ENCODE results near the gene PDLIM5. TPM values are rescaled to one million over a fixed set of nuclear protein-coding genes. Genes with fewer than 3 reads are reported as not detected.

The PDLIM5 gene
- total RNA-seq, 1 experiment from 2014 or later = 58.0 TPM

DNA sequence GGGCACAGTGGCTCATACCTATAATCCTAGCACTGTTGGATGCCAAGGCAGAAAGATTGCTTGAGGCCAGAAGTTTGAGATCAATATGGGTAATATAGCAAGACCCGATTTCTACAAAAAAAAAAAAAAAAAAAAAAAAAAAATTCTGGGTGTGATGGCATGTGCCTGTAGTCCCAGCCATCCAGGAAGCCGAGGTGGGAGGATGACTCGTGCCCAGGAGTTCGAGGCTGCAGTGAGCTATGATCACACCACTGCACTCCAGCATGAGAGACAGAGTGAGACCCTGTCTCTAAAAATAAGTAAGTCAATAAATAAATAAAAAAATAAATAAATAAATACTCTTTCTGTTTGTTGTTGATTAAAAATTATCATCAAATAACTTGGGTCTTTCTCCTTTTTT, 243.6 kb downstream of the PDLIM5 start:
- Histone ChIP-seq H3T11ph (ENCODE audit: low read length) (no peak overlapping the region), H2BK20ac (ENCODE audit: low read depth, low read length, poor library complexity, severe bottlenecking) (no peak overlapping the region), H3K18ac (ENCODE audit: insufficient read length, low read depth, low read length) (no peak overlapping the region), H3K79me1 (ENCODE audit: insufficient read depth, low read depth, low read length, poor library complexity, severe bottlenecking) (no peaks in the 10 kb centered on the region), H4K5ac (ENCODE audit: insufficient read length, low read depth, low read length) (no peak overlapping the region), H4K8ac (replicated peaks; ENCODE audit: insufficient read length, low read depth, low read length) (no peak overlapping the region), H2BK15ac (ENCODE audit: low read depth, low read length) (no peak overlapping the region), H2BK120ac (ENCODE audit: low read depth, low read length, poor library complexity, severe bottlenecking) (no peak overlapping the region), H3K4ac (ENCODE audit: low read depth, low read length) (no peak overlapping the region), H4K20me1 (ENCODE audit: control insufficient read depth, insufficient read depth, insufficient read length) (no peaks in the 10 kb centered on the region), H3K9me3 (ENCODE audit: control insufficient read depth, low read depth, low read length) (no peaks in the 10 kb centered on the region), H3K79me2 (ENCODE audit: insufficient read depth, low read length) (no peaks in the 10 kb centered on the region), H3K4me2 (ENCODE audit: insufficient read depth, insufficient read length, low read length) (no peak overlapping the region), H4K91ac (ENCODE audit: insufficient read length, low read depth, low read length) (no peak overlapping the region), H3K14ac (ENCODE audit: insufficient read depth, low read length) (no peak overlapping the region), H2AK5ac (ENCODE audit: insufficient read length, low read length) (no peak overlapping the region), H2AFZ (ENCODE audit: low read length) (no peak overlapping the region), H3K9ac (ENCODE audit: extremely low read depth, insufficient read length, low read length) (no peak overlapping the region), H3K23ac (ENCODE audit: insufficient read length, low read depth, low read length) (no peak overlapping the region), H3K23me2 (ENCODE audit: insufficient read length, low read depth, low read length, poor library complexity, severe bottlenecking) (no peaks in the 10 kb centered on the region), H2BK12ac (ENCODE audit: insufficient read length, low read depth, low read length) (no peak overlapping the region), H3K27ac (ENCODE audit: insufficient read length, low read depth, low read length) (no peak overlapping the region), H3K56ac (ENCODE audit: insufficient read length, low read depth, low read length) (no peak overlapping the region), H3K4me1 (ENCODE audit: insufficient read depth, low read length) (no peaks in the 10 kb centered on the region), H3K27me3 (ENCODE audit: insufficient read depth, low read length) (no peaks in the 10 kb centered on the region), H2BK5ac (ENCODE audit: insufficient read length, low read length) (no peak overlapping the region)
- Mint-ChIP-seq H3K36me3 (ENCODE audit: insufficient read depth in 1 of 3, low read depth in 3 of 3) (peaks cover 0 to 2% (median 0%) of the 10 kb centered on the region in 3 experiments; a peak in 1 of 7 replicates), H3K4me3 (no peak overlapping the region), H3K27me3 (ENCODE audit: low read depth) (no peaks in the 10 kb centered on the region), H3K9me3 (no peaks in the 10 kb centered on the region; a peak in 1 of 5 replicates), H3K27ac (no peak overlapping the region), H3K4me1 (no peaks in the 10 kb centered on the region)
- WGBS (ENCODE audit: extremely low coverage, insufficient read length, low lambda C conversion rate) = no CpG with 5 or more reads among the region's 4 CpGs
- no peak for DNase-seq
- TF ChIP-seq, protein P1, sequence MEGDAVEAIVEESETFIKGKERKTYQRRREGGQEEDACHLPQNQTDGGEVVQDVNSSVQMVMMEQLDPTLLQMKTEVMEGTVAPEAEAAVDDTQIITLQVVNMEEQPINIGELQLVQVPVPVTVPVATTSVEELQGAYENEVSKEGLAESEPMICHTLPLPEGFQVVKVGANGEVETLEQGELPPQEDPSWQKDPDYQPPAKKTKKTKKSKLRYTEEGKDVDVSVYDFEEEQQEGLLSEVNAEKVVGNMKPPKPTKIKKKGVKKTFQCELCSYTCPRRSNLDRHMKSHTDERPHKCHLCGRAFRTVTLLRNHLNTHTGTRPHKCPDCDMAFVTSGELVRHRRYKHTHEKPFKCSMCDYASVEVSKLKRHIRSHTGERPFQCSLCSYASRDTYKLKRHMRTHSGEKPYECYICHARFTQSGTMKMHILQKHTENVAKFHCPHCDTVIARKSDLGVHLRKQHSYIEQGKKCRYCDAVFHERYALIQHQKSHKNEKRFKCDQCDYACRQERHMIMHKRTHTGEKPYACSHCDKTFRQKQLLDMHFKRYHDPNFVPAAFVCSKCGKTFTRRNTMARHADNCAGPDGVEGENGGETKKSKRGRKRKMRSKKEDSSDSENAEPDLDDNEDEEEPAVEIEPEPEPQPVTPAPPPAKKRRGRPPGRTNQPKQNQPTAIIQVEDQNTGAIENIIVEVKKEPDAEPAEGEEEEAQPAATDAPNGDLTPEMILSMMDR (conservative IDR thresholded peaks at IDR 0.05) = no peak

Data from H9 (cell line).